K562 (cell line): ENCODE measurements around the gene PPAT. TPM values are rescaled to one million over a fixed set of nuclear protein-coding genes. Genes with fewer than 3 reads are reported as not detected.

Source experiments
- ATAC-seq: fragments of 200-7000 bp; cut with Tn5 transposase; 3 replicates; pipeline ENCODE4 v1.9.1; 2020; ENCODE audit warnings: moderate library complexity
- BruUV-seq: library from RNA; stranded (reverse); fragments of 400-500 nt; replicated peaks from 2 replicates; lab custom pipeline; 2021; lab: Mats Ljungman, UMichigan
- CTCF ChIA-PET: fragments of 300-600 bp; formaldehyde crosslinking; extraction: SDS; loops from one replicate; lab custom pipeline; 2021; ENCODE audit warnings: low intra/inter-chr PET ratio; lab: Yijun Ruan, JAX
- POLR2A ChIA-PET: fragments of 300-600, 350-650 bp; sonication (Branson Sonifier 250); formaldehyde crosslinking; extraction: SDS; loops from one replicate; lab custom pipeline; 2021; ENCODE audit warnings: antibody characterized with exemption, inconsistent platforms; lab: Yijun Ruan, JAX
- DNase-seq, 4 experiments: peaks; one replicate each; pipeline versions ENCODE4 v3.0.0 to v3.0.0-alpha.2; 2011 to 2018; ENCODE audit warnings: low spot score in 3 of 4, mixed read lengths in 3 of 4; ENCODE audit errors: extremely low read depth in 1 of 4
- FAIRE-seq: peaks from 2 replicates; lab custom pipeline; 2011; peaks lifted over from hg19 to GRCh38; lab: Jason Lieb, UNC
- H2AFZ ChIP-seq: 2 replicates; pipeline ENCODE4 v1.6.0; 2011; ENCODE audit warnings: low read depth, low read length, control low read depth, inconsistent platforms
- H3K27ac ChIP-seq: fragments of 200-600 bp; 3 replicates; pipeline ENCODE4 v1.8.0; 2011; ENCODE audit warnings: low read depth, mild to moderate bottlenecking, control low read depth, inconsistent platforms, low read length, moderate library complexity, mixed read lengths; ENCODE audit errors: extremely low read depth
- H3K27me3 ChIP-seq, 2 experiments: fragments of 300-600 bp in 1 of 2; 2 replicates in 1 of 2; 3 replicates in 1 of 2; pipeline versions ENCODE4 v1.6.0 to v1.8.0; 2011; ENCODE audit warnings: inconsistent platforms in 2 of 2, low read length in 2 of 2, mild to moderate bottlenecking in 1 of 2, mixed read lengths in 1 of 2, moderate library complexity in 1 of 2; ENCODE audit not compliant: control insufficient read depth in 2 of 2, insufficient read depth in 2 of 2
- H3K36me3 ChIP-seq: fragments of 300-600 bp; 3 replicates; pipeline ENCODE4 v1.8.0; 2011; ENCODE audit warnings: mild to moderate bottlenecking, low read length, inconsistent platforms; ENCODE audit not compliant: control insufficient read depth, insufficient read depth
- H3K4me1 ChIP-seq, 2 experiments: fragments of 200-600 bp in 1 of 2; replicated peaks in 1 of 2; 2 replicates in 1 of 2; 3 replicates in 1 of 2; pipeline versions ENCODE4 v1.5.1 to v1.8.0; 2011; ENCODE audit warnings: inconsistent platforms in 2 of 2, low read length in 2 of 2, mild to moderate bottlenecking in 1 of 2, mixed read lengths in 1 of 2, moderate library complexity in 1 of 2; ENCODE audit not compliant: control insufficient read depth in 2 of 2, insufficient read depth in 2 of 2
- H3K4me2 ChIP-seq: 2 replicates; pipeline ENCODE4 v1.6.1; 2011; ENCODE audit warnings: low read length, control low read depth, inconsistent platforms, mixed read lengths; ENCODE audit not compliant: insufficient read depth
- H3K4me3 ChIP-seq: fragments of 200-600 bp; sonication (generic), shearing (Covaris generic); 2 replicates; pipeline ENCODE4 v1.5.1; 2016; ENCODE audit warnings: control low read depth, inconsistent platforms
- H3K79me2 ChIP-seq: fragments of 200-600 bp; 3 replicates; pipeline ENCODE4 v1.8.0; 2011; ENCODE audit warnings: low read length, inconsistent platforms; ENCODE audit not compliant: control insufficient read depth, insufficient read depth
- H3K9ac ChIP-seq, 2 experiments: 2 replicates each; pipeline versions ENCODE4 v1.6.0 to v1.6.1; 2011; ENCODE audit warnings: low read depth in 2 of 2, low read length in 2 of 2, control low read depth in 1 of 2, inconsistent platforms in 1 of 2, mild to moderate bottlenecking in 1 of 2, mixed read lengths in 1 of 2; ENCODE audit not compliant: insufficient read depth in 1 of 2
- H3K9me1 ChIP-seq: one replicate; pipeline ENCODE4 v1.6.0; 2011; ENCODE audit warnings: inconsistent platforms, mild to moderate bottlenecking, low read length, moderate library complexity; ENCODE audit not compliant: control insufficient read depth, insufficient read depth
- H3K9me3 ChIP-seq: replicated peaks from 2 replicates; pipeline ENCODE4 v1.5.1; 2011; ENCODE audit warnings: low read depth, low read length, inconsistent platforms; ENCODE audit not compliant: control insufficient read depth, insufficient read depth
- H4K20me1 ChIP-seq: replicated peaks from 2 replicates; pipeline ENCODE4 v1.6.1; 2011; ENCODE audit warnings: low read length, inconsistent platforms, mixed read lengths; ENCODE audit not compliant: control insufficient read depth, insufficient read depth
- CBX8 ChIP-seq: fragments of 200-600 bp; sonication (generic); IDR thresholded peaks from 2 replicates; pipeline ENCODE4 v1.6.1; 2012; ENCODE audit warnings: borderline replicate concordance, mixed run types, low read depth, mild to moderate bottlenecking, moderate library complexity, mixed read lengths, low read length, control low read depth, inconsistent platforms; ENCODE audit not compliant: poor library complexity, severe bottlenecking; ENCODE audit errors: extremely low read depth
- EZH2 ChIP-seq: IDR thresholded peaks from 2 replicates; pipeline ENCODE4 v1.6.1; 2012; ENCODE audit warnings: low read depth, mild to moderate bottlenecking, inconsistent platforms, low read length, borderline replicate concordance
- FIP1L1 ChIP-seq: fragments of 200-400 bp; formaldehyde crosslinking; IDR thresholded peaks from 2 replicates; pipeline ENCODE4 v1.6.1; 2018; ENCODE audit warnings: mild to moderate bottlenecking, low read depth, low read length; ENCODE audit not compliant: poor library complexity, severe bottlenecking
- GATA2 ChIP-seq: sonication (generic); formaldehyde crosslinking; IDR thresholded peaks from 2 replicates; pipeline ENCODE4 v1.4.0; 2020; ENCODE audit warnings: mild to moderate bottlenecking, missing genetic modification reagents
- ILF3 ChIP-seq: fragments of 450-650 bp; IDR thresholded peaks from 2 replicates; pipeline ENCODE4 v1.6.1; 2018; ENCODE audit warnings: antibody characterized with exemption, mild to moderate bottlenecking, moderate library complexity, borderline replicate concordance
- KHSRP ChIP-seq: fragments of 450-650 bp; IDR thresholded peaks from 2 replicates; pipeline ENCODE4 v1.6.1; 2017
- MAFK ChIP-seq: IDR thresholded peaks from 2 replicates; pipeline ENCODE4 v1.6.1; 2011; ENCODE audit warnings: low read length, improper control_type of control experiment
- PPARD ChIP-seq: fragments of 250-450 bp; sonication (Bioruptor Pico); IDR thresholded peaks from 2 replicates; pipeline ENCODE4 v1.8.0; 2022; ENCODE audit warnings: inconsistent platforms, mild to moderate bottlenecking, moderate library complexity
- SLC30A9 ChIP-seq: fragments of 250-450 bp; sonication (Bioruptor Pico); IDR thresholded peaks from 2 replicates; pipeline ENCODE4 v1.8.0; 2022; ENCODE audit warnings: mild to moderate bottlenecking, moderate library complexity
- TCF3 ChIP-seq: sonication (generic); formaldehyde crosslinking; IDR thresholded peaks from 2 replicates; pipeline ENCODE4 v1.4.0; 2020; ENCODE audit warnings: mild to moderate bottlenecking, missing genetic modification reagents
- ZC3H4 ChIP-seq: sonication (generic); formaldehyde crosslinking; IDR thresholded peaks from 2 replicates; pipeline ENCODE4 v1.9.0; 2021; ENCODE audit warnings: missing genetic modification reagents, borderline replicate concordance
- ZNF184 ChIP-seq: sonication (generic); formaldehyde crosslinking; IDR thresholded peaks from 2 replicates; pipeline ENCODE4 v1.5.0; 2020; ENCODE audit warnings: missing genetic modification reagents
- ZNF764 ChIP-seq: fragments of 250-450 bp; sonication (Bioruptor Pico); IDR thresholded peaks from 2 replicates; pipeline ENCODE4 v1.4.0; 2020; ENCODE audit warnings: low read depth, mild to moderate bottlenecking, moderate library complexity
- WGBS: fragments of 100-300 bp; shearing (Covaris generic); methylation state at CpG from one replicate; pipeline ENCODE4 v1.1.6; 2016; ENCODE audit warnings: low coverage, mixed read lengths; ENCODE audit not compliant: insufficient coverage; ENCODE audit errors: missing lambda C conversion rate; 5-methylcytosine and 5-hydroxymethylcytosine counted together
- in situ Hi-C: fragments of 300-500 bp; cut with MboI; formaldehyde crosslinking; loops from 4 replicates; pipeline ENCODE4 v1.15.0; 2018; ENCODE audit warnings: inconsistent platforms, mixed read lengths
- intact Hi-C: fragments of 100-400 bp; cut with micrococcal nuclease; formaldehyde crosslinking; loops from 2 replicates; pipeline ENCODE4 v1.14.2; 2022
- polyA plus RNA-seq, 8 experiments: library from polyadenylated mRNA; depleted of rRNA in 4 of 8; stranded (reverse) in 5 of 8; unstranded in 3 of 8; fragments of >200 nt; fragmentation: Nextera tagmentation in 2 of 8; fragmentation: Illumina TruSeq in 1 of 8; extraction: Ambion mirVana in 2 of 8; extraction: Trizol in 1 of 8; gene quantifications; 2 replicates each; pipeline versions ENCODE4 v1.2.1 to v1.2.3, GENCODE V29; 2011 to 2014; ENCODE audit warnings: inconsistent platforms in 1 of 8, missing spikeins in 1 of 8
- total RNA-seq, 7 experiments: library from RNA; depleted of rRNA in 6 of 7; stranded (reverse); fragments of >200 nt in 6 of 7; fragmentation: Illumina TruSeq in 2 of 7; extraction: Trizol in 2 of 7; gene quantifications; 2 replicates each; pipeline versions ENCODE4 v1.2.1 to v1.2.3, GENCODE V29; 2011 to 2021; ENCODE audit warnings: low replicate concordance in 1 of 7
- TF ChIP-seq, protein P1 (sequence below): fragments of 450-650 bp; conservative IDR thresholded peaks from 2 replicates; pipeline ENCODE4 v1.6.1; 2016; ENCODE audit warnings: missing genetic modification characterization, low read depth, mild to moderate bottlenecking, missing compliant biosample characterization, moderate library complexity
- TF ChIP-seq, protein P2 (sequence below), 2 experiments: fragments of 250-450 bp in 1 of 2; fragments of 450-650 bp in 1 of 2; sonication (Bioruptor Pico) in 1 of 2; IDR thresholded peaks; 2 replicates each; pipeline versions ENCODE4 v1.6.1 to v1.8.0; 2016 to 2021; ENCODE audit warnings: mild to moderate bottlenecking in 2 of 2, moderate library complexity in 2 of 2, missing compliant biosample characterization in 1 of 2, missing genetic modification characterization in 1 of 2
- TF ChIP-seq, protein P3 (sequence below): fragments of 450-650 bp; IDR thresholded peaks from 2 replicates; pipeline ENCODE4 v1.6.1; 2016; ENCODE audit warnings: antibody characterized with exemption

The PPAT gene
- total and polyA plus RNA-seq, 9 of the 15 experiments (the other 6 are each of a cell fraction or from before 2014, with no cell fraction given), result 36.2 to 75.8 (median 55.5) TPM

DNA sequence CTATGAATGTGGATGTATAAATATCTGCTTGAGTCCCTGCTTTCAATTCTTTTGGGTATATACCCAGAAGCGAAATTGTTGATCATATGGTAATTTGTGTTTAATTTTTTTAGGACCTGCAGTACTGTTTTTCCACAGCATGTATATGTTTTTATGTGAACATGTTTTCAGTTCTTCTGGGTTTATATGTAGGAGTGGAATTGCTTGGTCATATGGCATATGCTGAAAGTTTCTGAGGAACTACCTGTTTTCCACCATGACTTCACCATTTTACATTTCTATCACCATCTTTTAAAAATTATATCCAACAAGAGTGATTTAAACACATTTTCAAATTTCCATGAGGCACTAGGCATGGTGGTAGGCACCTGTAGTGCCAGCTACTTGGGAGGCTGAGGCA is 8.2 kb downstream of the PPAT start:
- Histone ChIP-seq H3K79me2 (peaks cover 100% of the 10 kb centered on the region), H3K36me3 (peaks cover 42% of the 10 kb centered on the region; the same call in 2 of the 3 replicates), H3K4me1 (peaks cover 2 to 18% of the 10 kb centered on the region in 2 experiments; a peak in 3 of 5 replicates), H3K4me3 (no peak overlapping the region), H3K4me2 (no peak overlapping the region), H3K9me3 (no peaks in the 10 kb centered on the region), H3K27me3 (no peaks in the 10 kb centered on the region), H4K20me1 (peaks cover 12% of the 10 kb centered on the region; the same call in 1 of the 2 replicates), H3K9ac (no peak overlapping the region), H3K27ac (no peak overlapping the region), H3K9me1 (no peaks in the 10 kb centered on the region), H2AFZ (no peak overlapping the region)
- no peak for TF ChIP-seq KHSRP
- TF ChIP-seq CBX8, result no peak
- no peak for TF ChIP-seq MAFK
- no peak for TF ChIP-seq ZNF764
- TF ChIP-seq GATA2 (CRISPR knock-in tag), result no peak
- TF ChIP-seq, protein P1, sequence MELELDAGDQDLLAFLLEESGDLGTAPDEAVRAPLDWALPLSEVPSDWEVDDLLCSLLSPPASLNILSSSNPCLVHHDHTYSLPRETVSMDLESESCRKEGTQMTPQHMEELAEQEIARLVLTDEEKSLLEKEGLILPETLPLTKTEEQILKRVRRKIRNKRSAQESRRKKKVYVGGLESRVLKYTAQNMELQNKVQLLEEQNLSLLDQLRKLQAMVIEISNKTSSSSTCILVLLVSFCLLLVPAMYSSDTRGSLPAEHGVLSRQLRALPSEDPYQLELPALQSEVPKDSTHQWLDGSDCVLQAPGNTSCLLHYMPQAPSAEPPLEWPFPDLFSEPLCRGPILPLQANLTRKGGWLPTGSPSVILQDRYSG, result no peak
- TF ChIP-seq, protein P2, sequence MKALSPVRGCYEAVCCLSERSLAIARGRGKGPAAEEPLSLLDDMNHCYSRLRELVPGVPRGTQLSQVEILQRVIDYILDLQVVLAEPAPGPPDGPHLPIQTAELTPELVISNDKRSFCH (CRISPR knock-in tag; IDR thresholded peaks at IDR 0.05), result no peak
- TF ChIP-seq, protein P2 (tag; IDR thresholded peaks at IDR 0.05), result no peak
- no peak for TF ChIP-seq SLC30A9 (CRISPR knock-in tag)
- no peak for TF ChIP-seq ZC3H4 (CRISPR knock-in tag)
- no peak for TF ChIP-seq ZNF184 (CRISPR knock-in tag)
- TF ChIP-seq EZH2, result no peak
- TF ChIP-seq FIP1L1, result no peak
- TF ChIP-seq PPARD (CRISPR knock-in tag), result no peak
- TF ChIP-seq, protein P3, sequence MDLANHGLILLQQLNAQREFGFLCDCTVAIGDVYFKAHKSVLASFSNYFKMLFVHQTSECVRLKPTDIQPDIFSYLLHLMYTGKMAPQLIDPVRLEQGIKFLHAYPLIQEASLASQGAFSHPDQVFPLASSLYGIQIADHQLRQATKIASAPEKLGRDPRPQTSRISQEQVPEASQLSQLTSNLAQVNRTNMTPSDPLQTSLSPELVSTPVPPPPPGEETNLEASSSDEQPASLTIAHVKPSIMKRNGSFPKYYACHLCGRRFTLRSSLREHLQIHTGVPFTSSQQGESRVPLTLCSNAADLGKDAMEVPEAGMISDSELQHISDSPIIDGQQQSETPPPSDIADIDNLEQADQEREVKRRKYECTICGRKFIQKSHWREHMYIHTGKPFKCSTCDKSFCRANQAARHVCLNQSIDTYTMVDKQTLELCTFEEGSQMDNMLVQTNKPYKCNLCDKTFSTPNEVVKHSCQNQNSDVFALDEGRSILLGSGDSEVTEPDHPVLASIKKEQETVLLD, result no peak
- no peak for TF ChIP-seq TCF3 (CRISPR knock-in tag)
- no peak for TF ChIP-seq ILF3
- CTCF ChIA-PET, result no interaction called here
- BruUV-seq, result no TSS peak
- in situ Hi-C loops (no loop called here), intact Hi-C loops (no loop called here)
- FAIRE-seq, result no peak
- POLR2A ChIA-PET, result no interaction called here
- WGBS, result 100% methylated on average over 1 of the region's 1 CpG
- no peak for ATAC-seq
- no peak for DNase-seq
